Measurements from ENCODE around the gene IL15RA.

IL15RA gene

DNA sequence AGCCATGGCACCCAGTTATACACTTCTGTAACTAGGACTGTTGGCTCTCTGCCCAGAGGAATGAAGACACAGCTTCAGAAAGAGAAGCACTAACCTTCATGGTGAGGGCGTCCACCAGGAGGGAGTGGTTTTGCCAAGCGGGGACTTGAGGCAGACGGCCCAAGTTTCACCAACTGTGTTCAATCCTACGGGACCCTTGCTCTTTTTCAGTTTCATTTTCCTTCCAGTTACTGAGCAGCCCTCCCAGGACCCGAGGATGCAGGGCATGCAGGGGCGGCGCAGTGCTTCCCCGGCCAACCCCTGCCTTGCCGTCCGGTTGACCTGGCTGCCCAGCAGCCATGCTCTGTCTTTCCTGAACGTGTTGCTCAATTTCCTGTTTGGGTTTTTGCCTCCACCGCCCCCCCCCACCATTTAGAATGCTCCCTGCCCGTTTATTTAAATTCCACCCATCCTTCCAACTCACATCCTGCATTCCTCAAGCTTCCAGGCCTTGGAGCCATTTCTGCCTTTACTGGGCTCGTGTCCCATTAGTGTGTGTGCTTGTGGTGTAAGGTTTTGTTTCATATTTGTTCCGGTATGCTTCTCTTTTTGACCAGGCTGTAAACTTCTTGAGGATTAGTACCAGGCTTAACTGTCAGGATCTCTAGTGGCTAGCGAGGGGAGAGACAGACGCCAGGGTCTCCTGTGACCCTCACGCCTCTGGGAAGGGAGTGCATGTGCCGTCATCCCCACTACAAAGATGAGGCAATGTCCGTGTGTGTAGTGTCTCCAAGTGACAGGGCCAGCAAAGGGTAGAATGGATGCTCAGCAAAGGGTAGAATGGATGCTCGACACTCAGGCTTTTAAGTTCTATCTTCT lies 31.6 kb downstream of the IL15RA start:
- Histone ChIP-seq H2AFZ (ENCODE audit: low read depth, low read length) (no peak overlapping the region), H3K27me3 (ENCODE audit: low read depth, low read length) (no peaks in the 10 kb centered on the region), H3K36me3 (replicated peaks; ENCODE audit: low read depth, low read length) (no peaks in the 10 kb centered on the region), H3K4me2 (ENCODE audit: low read length) (no peak overlapping the region), H3K4me3 (ENCODE audit: low read length) (no peak overlapping the region), H3K9me3 (ENCODE audit: insufficient read depth, low read length) (no peaks in the 10 kb centered on the region), H3K9ac (ENCODE audit: low read length) (no peak overlapping the region), H4K20me1 (ENCODE audit: insufficient read depth, low read length) (no peaks in the 10 kb centered on the region), H3K4me1 (ENCODE audit: low read length) (no peaks in the 10 kb centered on the region), H3K27ac (ENCODE audit: low read length) (no peak overlapping the region), H3K79me2 (ENCODE audit: low read length) (no peaks in the 10 kb centered on the region)
- no peak for TF ChIP-seq EZH2phosphoT487 (IDR thresholded peaks at IDR 0.05; ENCODE audit: low read depth)
- TF ChIP-seq, protein P1, sequence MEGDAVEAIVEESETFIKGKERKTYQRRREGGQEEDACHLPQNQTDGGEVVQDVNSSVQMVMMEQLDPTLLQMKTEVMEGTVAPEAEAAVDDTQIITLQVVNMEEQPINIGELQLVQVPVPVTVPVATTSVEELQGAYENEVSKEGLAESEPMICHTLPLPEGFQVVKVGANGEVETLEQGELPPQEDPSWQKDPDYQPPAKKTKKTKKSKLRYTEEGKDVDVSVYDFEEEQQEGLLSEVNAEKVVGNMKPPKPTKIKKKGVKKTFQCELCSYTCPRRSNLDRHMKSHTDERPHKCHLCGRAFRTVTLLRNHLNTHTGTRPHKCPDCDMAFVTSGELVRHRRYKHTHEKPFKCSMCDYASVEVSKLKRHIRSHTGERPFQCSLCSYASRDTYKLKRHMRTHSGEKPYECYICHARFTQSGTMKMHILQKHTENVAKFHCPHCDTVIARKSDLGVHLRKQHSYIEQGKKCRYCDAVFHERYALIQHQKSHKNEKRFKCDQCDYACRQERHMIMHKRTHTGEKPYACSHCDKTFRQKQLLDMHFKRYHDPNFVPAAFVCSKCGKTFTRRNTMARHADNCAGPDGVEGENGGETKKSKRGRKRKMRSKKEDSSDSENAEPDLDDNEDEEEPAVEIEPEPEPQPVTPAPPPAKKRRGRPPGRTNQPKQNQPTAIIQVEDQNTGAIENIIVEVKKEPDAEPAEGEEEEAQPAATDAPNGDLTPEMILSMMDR (IDR thresholded peaks at IDR 0.05; ENCODE audit: low read depth, low read length), result no peak

DNA sequence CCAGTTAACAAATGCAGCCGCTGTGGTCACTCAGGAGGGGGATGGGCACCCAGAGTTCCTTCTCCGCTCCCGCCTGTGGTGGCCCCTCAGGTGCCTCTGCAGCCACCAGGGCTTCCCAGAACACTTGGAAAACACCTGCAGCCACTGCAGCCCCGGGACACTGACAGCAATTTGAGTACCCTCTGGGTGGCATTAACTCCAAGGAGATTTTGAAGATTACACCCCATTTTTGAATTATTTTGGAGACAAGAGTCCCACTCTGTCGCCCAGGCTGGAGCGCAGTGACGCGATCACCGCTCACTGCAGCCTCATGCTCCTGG lies 32.2 kb downstream of the IL15RA start:
- Histone ChIP-seq H3K4me2 (ENCODE audit: low read length) (no peak overlapping the region), H3K9me3 (ENCODE audit: insufficient read depth, low read length) (no peaks in the 10 kb centered on the region), H3K27me3 (ENCODE audit: low read depth, low read length) (no peaks in the 10 kb centered on the region), H3K4me3 (ENCODE audit: low read length) (no peak overlapping the region), H3K36me3 (replicated peaks; ENCODE audit: low read depth, low read length) (no peaks in the 10 kb centered on the region), H3K79me2 (ENCODE audit: low read length) (no peaks in the 10 kb centered on the region), H3K9ac (ENCODE audit: low read length) (no peak overlapping the region), H3K27ac (ENCODE audit: low read length) (no peak overlapping the region), H4K20me1 (ENCODE audit: insufficient read depth, low read length) (no peaks in the 10 kb centered on the region), H2AFZ (ENCODE audit: low read depth, low read length) (no peak overlapping the region), H3K4me1 (ENCODE audit: low read length) (peaks cover 2% of the 10 kb centered on the region)
- no peak for TF ChIP-seq EZH2phosphoT487 (IDR thresholded peaks at IDR 0.05; ENCODE audit: low read depth)
- TF ChIP-seq, protein P1 (IDR thresholded peaks at IDR 0.05; ENCODE audit: low read depth, low read length), result no peak

DNA sequence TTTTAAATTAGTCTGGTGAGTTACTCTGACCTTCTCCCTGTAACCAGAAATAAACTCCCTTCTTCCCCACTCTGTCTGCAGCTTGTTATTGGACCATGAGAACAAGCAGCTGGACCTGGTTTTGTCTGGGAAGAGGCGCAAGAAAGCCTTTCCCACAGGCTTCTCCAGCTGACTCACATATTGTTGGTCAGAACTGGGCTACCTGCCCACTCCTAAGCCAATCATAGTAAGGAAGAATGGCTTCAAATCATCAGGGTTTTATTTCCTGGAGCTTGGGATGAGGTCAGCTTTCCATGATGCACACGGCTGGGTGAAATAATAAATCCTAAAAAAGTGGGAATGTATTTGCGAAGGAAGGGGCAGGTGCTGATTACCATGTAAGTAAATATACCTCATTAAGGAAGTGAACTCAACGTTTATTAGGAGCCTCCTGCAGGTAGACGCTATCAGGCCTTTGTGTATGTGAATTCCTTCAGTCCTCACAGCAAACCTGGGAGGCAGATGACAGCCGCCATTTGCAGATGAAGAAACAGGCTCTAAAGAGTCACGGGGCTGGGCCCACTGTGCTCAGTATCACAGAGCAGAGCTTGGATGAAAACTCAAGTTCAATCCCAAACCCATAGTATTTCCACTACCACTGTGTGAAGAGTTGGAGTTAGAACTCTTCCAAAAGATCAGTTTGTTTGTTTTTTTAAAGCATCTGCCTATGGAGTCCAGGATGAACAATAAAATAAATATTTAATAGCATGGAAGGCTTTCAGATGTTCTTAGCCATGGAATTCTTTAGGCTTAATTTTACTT lies 32.8 kb downstream of the IL15RA start:
- TF ChIP-seq, protein P1 (IDR thresholded peaks at IDR 0.05; ENCODE audit: low read depth, low read length), result no peak
- no peak for TF ChIP-seq EZH2phosphoT487 (IDR thresholded peaks at IDR 0.05; ENCODE audit: low read depth)
- no peak overlapping the region for H3K4me3 ChIP-seq (ENCODE audit: low read length)
- H3K36me3 ChIP-seq (replicated peaks; ENCODE audit: low read depth, low read length), result no peaks in the 10 kb centered on the region
- H4K20me1 ChIP-seq (ENCODE audit: insufficient read depth, low read length), result no peaks in the 10 kb centered on the region
- H3K27me3 ChIP-seq (ENCODE audit: low read depth, low read length), result no peaks in the 10 kb centered on the region
- no peak overlapping the region for H3K9ac ChIP-seq (ENCODE audit: low read length)
- H3K79me2 ChIP-seq (ENCODE audit: low read length), result no peaks in the 10 kb centered on the region
- H3K4me1 ChIP-seq (ENCODE audit: low read length), result peaks cover 4% of the 10 kb centered on the region
- H3K9me3 ChIP-seq (ENCODE audit: insufficient read depth, low read length), result no peaks in the 10 kb centered on the region
- H3K27ac ChIP-seq (ENCODE audit: low read length), result no peak overlapping the region
- H2AFZ ChIP-seq (ENCODE audit: low read depth, low read length), result no peak overlapping the region
- no peak overlapping the region for H3K4me2 ChIP-seq (ENCODE audit: low read length)

- Histone ChIP-seq H3K4me2 (ENCODE audit: low read length) (no peak overlapping the region), H3K79me2 (ENCODE audit: low read length) (no peaks in the 10 kb centered on the region), H2AFZ (ENCODE audit: low read depth, low read length) (no peak overlapping the region), H3K4me1 (ENCODE audit: low read length) (peaks cover 4% of the 10 kb centered on the region), H3K9me3 (ENCODE audit: insufficient read depth, low read length) (no peaks in the 10 kb centered on the region), H3K27ac (ENCODE audit: low read length) (no peak overlapping the region), H3K9ac (ENCODE audit: low read length) (no peak overlapping the region), H4K20me1 (ENCODE audit: insufficient read depth, low read length) (no peaks in the 10 kb centered on the region), H3K27me3 (ENCODE audit: low read depth, low read length) (no peaks in the 10 kb centered on the region), H3K4me3 (ENCODE audit: low read length) (no peak overlapping the region), H3K36me3 (replicated peaks; ENCODE audit: low read depth, low read length) (no peaks in the 10 kb centered on the region)
- TF ChIP-seq, protein P1 (IDR thresholded peaks at IDR 0.05; ENCODE audit: low read depth, low read length), result no peak
- TF ChIP-seq EZH2phosphoT487 (IDR thresholded peaks at IDR 0.05; ENCODE audit: low read depth), result no peak
Observed at GRCh38 chr10:5943536-5943935, 33.8 kb downstream of the IL15RA start.
